Memory B cell (primary cell): Measurements from ENCODE around the gene STX4.

Source experiments
- ATAC-seq: fragments of 150-1000 bp; cut with Tn5 transposase; 2 replicates; pipeline ENCODE4 v1.10.0; 2021; ENCODE audit warnings: low read depth, mild to moderate bottlenecking, moderate library complexity
- DNase-seq, 2 donors: peaks; one replicate each; pipeline ENCODE4 v3.0.0; 2022; ENCODE audit warnings: low spot score in 2 of 2
- H3K27ac Mint-ChIP-seq: one replicate; pipeline ENCODE4 v1.8.0; 2022; ENCODE audit warnings: mild to moderate bottlenecking, moderate library complexity, mixed read lengths
- H3K27me3 Mint-ChIP-seq: one replicate; pipeline ENCODE4 v1.8.0; 2022; ENCODE audit warnings: mixed read lengths
- H3K36me3 Mint-ChIP-seq: one replicate; pipeline ENCODE4 v1.8.0; 2022; ENCODE audit warnings: mild to moderate bottlenecking, mixed read lengths
- H3K4me1 Mint-ChIP-seq: one replicate; pipeline ENCODE4 v1.8.0; 2022; ENCODE audit warnings: mixed read lengths
- H3K4me3 Mint-ChIP-seq: one replicate; pipeline ENCODE4 v1.8.0; 2022; ENCODE audit warnings: mild to moderate bottlenecking, moderate library complexity, mixed read lengths
- H3K9me3 Mint-ChIP-seq: one replicate; pipeline ENCODE4 v1.8.0; 2022; ENCODE audit warnings: mixed read lengths

The STX4 gene

DNA sequence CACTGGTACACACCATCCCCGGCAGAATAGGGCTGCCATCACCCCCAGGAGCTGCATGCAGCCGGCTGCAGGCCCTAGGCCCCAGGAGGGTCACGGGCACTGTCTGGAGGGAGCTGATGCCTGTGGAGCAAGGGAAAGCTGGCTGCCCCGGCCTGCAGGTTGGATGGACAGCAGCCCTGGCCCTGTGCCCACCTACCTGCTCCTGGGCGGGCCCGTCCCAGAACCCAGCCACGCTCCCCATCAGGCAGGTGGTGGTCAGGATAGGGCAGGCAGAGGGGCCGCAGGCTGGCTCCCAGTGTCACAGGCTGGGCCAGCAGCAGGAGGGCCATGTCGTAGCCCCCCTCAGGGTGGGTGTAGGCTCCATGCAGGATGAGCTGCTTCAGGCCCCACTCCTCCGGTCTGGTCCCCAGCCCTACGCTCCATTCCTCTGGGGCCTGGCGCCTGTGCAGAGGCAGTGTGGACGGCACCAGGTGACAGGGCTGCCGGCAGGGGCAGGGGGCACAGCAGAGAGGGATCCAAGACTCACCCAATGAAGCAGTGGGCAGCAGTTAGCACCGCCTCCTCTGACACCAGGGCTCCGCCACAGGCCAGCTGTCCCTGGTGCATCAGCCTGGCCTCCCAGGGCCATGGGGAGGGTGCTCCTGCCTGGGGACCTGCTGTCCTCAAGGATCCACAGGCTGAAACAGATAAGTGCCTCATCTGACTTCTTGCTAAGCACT, 51.4 kb downstream of the STX4 start:
- no peaks in the 10 kb centered on the region for H3K27me3 Mint-ChIP-seq
- peaks cover 11% of the 10 kb centered on the region for H3K4me1 Mint-ChIP-seq
- no peaks in the 10 kb centered on the region for H3K9me3 Mint-ChIP-seq
- no peak overlapping the region for H3K27ac Mint-ChIP-seq
- H3K36me3 Mint-ChIP-seq = peaks cover 8% of the 10 kb centered on the region
- H3K4me3 Mint-ChIP-seq = no peak overlapping the region
- DNase-seq (no peak), ATAC-seq (no peak)

DNA sequence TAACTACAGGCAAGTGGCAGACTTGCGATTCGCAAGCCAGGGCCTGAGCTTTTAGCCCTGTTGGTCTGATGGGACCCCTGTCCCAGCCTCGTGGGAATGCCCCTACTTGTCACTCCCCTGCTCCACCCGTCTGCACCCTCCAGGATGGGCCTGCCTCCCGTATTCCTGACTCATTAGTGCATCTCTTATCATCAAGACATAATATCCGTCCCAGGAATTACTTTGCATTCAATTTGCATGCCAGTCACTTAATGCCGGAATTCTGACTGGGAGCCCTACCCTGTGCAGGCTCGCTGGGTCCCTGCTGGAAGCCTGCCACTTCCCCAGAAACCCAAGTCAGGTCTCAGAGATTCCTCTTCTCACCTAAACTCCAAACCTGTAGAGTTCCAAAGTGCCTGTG, 52.1 kb downstream of the STX4 start:
- no peak for DNase-seq
- Mint-ChIP-seq H3K4me1 (peaks cover 9% of the 10 kb centered on the region), H3K4me3 (no peak overlapping the region), H3K9me3 (no peaks in the 10 kb centered on the region), H3K27me3 (no peaks in the 10 kb centered on the region), H3K27ac (no peak overlapping the region), H3K36me3 (peaks cover 7% of the 10 kb centered on the region)
- no peak for ATAC-seq

DNA sequence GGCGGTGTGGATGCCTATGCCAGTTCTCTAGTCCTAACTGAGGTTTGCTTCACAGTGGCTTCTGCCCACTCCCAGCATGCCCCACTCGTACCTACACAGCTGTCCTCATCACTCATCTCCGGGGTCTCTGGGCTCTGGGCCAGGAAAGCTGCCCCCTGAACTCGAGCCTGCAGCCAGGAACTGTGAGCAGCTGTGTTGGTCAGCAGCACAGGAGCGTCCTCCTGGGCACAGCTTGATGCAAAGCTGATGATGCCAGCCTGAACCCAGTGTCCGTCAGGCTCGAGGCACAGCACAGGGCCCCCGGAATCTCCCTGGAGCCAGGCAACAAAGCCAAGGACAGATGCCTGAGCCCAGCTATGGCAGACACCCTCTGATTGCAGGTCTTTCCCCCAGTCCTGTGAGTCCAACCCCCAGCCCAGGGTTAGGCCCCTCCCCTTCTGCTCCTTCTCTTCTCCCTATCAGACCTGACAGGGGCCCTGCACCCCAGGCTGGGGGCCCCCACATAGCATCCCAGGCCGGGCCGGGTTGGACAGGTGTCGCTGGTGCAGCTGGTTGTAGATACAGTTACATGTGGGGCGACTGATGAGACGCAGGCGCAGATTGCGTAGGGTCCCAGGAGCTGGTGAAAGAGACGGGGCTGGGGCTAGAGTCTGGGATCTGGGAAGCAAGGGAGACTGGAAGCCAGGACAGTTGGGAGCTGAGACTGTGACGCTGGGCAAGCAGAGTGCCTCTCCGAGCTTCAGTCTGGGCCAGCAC, 52.7 kb downstream of the STX4 start:
- no peak for DNase-seq
- Mint-ChIP-seq H3K4me3 (no peak overlapping the region), H3K4me1 (peaks cover 8% of the 10 kb centered on the region), H3K9me3 (no peaks in the 10 kb centered on the region), H3K36me3 (peaks cover 9% of the 10 kb centered on the region), H3K27ac (no peak overlapping the region), H3K27me3 (no peaks in the 10 kb centered on the region)
- ATAC-seq = no peak

DNA sequence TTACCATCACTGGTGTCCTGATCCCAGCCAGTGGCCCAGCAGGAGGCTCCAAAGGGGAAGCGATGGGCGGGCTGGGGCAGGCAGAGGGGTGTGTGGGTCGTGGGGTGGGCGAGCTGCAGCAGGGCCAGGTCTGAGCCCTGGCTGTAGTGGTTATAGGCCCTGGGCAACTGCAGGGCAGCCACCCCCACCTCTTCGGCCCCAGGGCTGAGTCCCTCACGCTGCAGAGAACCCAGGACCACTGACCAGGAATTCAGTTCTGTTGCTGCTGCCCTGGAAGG, 53.2 kb downstream of the STX4 start:
- Mint-ChIP-seq H3K9me3 (no peaks in the 10 kb centered on the region), H3K4me3 (no peak overlapping the region), H3K27me3 (no peaks in the 10 kb centered on the region), H3K27ac (no peak overlapping the region), H3K4me1 (peaks cover 6% of the 10 kb centered on the region), H3K36me3 (peaks cover 9% of the 10 kb centered on the region)
- DNase-seq (no peak), ATAC-seq (no peak)

DNA sequence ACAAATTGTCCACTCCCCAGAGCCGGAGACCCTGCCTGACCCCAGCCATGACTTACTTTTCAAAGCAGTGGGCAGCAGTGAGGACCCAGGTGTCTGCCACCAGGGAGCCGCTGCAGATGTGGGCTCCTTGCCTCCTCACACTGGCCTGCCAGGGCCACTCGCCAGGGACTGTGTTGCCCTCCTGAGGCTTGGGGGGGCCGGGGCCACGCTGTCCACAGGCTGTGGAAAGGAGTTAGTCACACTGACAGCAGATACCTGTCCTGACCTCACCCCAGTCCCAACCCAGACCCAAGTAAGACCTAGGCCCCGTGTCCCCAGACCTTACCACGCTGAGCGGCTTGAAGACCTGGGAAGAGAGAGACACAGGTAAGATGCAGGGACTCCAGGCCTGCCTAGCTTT, 54.1 kb downstream of the STX4 start:
- H3K4me1 Mint-ChIP-seq = no peaks in the 10 kb centered on the region
- H3K9me3 Mint-ChIP-seq = no peaks in the 10 kb centered on the region
- H3K27me3 Mint-ChIP-seq = no peaks in the 10 kb centered on the region
- no peak for DNase-seq
- no peak for ATAC-seq
- H3K36me3 Mint-ChIP-seq = peaks cover 6% of the 10 kb centered on the region
- H3K27ac Mint-ChIP-seq = no peak overlapping the region
- H3K4me3 Mint-ChIP-seq = no peak overlapping the region

DNA sequence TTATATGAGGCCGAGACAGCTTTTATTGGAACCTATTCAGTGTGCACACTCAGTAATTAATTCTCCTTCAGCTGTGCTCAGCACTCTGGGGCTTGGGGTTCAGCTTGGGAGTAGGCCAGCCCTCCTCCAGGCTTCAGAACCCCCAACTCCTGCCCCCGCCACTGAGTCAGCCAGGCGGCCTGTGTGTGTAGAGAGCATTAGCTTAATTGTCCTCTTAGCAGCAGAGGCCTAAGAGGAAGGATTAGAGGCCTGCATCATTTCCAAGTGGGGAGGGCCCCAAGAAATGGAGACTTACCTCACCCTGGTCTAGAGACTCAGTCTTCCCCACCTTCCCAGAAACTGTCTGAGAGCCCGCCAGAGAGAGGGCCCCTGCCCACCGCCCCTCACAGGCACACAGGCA, 54.6 kb downstream of the STX4 start:
- Mint-ChIP-seq H3K4me1 (no peaks in the 10 kb centered on the region), H3K36me3 (peaks cover 6% of the 10 kb centered on the region), H3K9me3 (no peaks in the 10 kb centered on the region), H3K27ac (no peak overlapping the region), H3K27me3 (no peaks in the 10 kb centered on the region), H3K4me3 (no peak overlapping the region)
- DNase-seq (no peak), ATAC-seq (no peak)

DNA sequence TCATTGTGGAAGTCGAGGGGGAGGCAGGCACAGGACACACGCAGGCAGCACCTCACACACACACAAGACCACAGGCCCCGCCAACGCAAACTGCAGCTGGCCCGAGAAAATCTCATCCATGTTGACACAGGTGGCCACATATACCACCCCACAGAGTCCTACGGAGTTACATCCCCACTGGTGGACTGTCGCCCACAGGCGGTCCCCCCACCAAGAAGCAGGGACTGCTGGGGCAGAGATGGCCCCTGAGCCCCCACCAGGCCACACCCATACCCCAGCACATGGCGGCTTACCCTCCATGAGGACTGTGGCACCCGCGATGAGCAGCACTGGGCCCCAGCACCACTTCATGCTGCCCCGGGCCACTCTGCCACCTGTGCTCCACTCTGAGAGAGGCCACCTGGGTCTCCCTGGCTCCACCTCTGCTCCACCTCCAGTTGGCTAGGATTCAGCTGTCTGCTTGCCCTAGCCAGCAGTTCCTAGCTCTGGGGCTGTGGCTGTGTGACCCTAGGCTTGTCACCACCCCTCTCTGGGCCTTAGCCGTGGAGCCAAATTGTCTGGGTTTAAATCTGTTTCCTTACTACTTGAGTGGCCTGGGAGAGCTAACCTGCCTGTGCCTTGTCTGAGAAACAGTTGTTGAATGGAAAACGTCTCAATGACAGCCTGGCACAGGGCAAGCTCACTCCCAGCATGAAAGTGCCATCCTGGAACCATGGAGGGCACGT, 55.3 kb downstream of the STX4 start, which contains the start of gene PRSS53:
TSS of gene PRSS53 (minus strand) at position 485 of the 725 bp plus-strand sequence. CDS start at position 351, 134 bp downstream.
- Mint-ChIP-seq H3K27ac (no peak within 1 kb of the TSS), H3K4me3 (no peak within 1 kb of the TSS), H3K27me3 (no peaks in the 10 kb centered on the region), H3K36me3 (peaks cover 6% of the 10 kb centered on the region), H3K4me1 (peaks cover 2% of the 10 kb centered on the region), H3K9me3 (no peaks in the 10 kb centered on the region)
- DNase-seq = no peak
- ATAC-seq = no peak

DNA sequence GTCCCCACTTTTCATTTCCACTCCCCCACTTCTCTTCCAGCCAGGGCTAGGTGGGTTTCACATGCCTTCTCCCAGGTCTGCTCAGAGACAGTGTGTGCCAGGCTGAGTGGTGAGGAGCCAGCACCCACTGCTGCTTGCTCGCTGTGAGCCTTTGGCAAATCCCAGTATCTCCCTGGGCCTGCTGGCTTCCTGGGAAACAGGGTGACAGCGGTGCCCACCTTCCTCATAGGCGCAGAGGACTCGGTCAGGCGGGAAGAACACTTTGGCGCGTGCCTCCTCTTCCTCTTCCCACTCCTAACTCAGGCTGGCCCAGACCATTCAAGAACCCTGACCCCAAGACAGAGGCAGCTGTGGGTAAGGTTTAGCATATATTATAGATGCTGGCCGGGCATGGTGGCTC, 55.8 kb downstream of the STX4 start:
- H3K4me3 Mint-ChIP-seq = no peak overlapping the region
- ATAC-seq (no peak), DNase-seq (no peak)
- H3K27ac Mint-ChIP-seq = no peak overlapping the region
- no peaks in the 10 kb centered on the region for H3K9me3 Mint-ChIP-seq
- H3K36me3 Mint-ChIP-seq = peaks cover 6% of the 10 kb centered on the region
- H3K4me1 Mint-ChIP-seq = peaks cover 7% of the 10 kb centered on the region
- H3K27me3 Mint-ChIP-seq = no peaks in the 10 kb centered on the region
